Measurements from ENCODE around the gene HOXA11.

HOXA11 gene

DNA sequence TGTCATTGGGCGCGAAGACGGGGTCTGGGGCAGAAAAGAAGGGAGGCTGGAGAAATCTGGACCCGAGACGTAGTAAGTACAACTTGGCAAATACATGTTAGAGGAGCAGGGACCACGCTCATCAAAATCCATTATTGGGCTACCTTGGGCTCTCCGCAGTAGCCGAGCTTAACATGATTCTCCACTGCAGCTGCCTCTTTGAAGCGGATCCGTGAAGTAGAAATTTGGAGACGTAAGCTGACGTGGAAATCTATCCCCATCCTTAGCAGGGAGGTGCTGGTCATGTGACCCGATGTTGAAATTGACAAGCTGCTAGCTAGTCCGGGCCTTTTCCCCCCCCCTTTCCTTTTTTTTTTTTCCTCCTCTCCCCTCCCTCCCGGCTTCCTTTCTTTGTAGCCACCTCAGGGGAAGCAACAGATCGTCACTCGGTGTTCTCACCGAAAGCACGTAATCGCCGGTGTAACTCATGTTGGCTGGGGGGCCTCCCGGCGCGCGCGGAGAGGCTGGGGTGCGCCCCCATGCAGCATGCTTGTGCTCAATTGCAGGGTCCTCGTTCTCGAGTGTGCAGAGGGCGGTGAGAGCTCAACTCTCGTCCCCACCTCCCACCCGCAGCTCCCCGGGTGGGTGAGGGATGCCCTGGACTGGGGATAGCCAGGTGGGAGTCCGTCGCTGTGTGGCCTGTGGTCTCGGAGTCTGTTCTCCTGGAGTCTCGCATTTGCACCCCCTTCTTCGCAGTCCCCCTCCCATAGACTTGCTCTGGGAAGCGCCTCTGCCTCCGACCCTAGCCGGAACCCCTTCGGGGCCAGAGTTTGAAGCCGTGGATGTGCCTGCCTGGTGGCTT is at the start of gene HOXA11:
TSS of gene HOXA11 (minus strand) at position 220 of the 841 bp plus-strand sequence. CDS start at position 132, 88 bp downstream.
- DNase-seq (ENCODE audit: low read depth), result no peak

DNA sequence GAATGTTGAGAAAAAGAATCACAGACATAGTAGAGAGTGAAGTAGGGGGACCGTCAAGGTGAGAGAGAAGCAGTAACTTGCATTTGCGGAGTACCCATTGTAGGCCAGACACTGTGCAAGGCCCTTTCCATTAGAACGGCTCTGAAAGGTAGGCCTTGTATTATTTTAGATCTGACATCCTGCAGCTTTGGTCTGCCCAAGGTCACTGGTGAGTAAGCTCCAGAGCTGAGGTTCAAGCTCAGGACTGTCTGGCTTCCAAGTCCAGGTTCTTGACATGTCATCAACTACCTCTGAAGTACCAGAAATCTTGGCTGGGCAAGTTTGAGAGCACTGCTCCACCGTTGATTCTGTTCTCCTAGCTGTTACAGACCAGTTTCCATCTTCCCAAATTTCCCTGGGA is 44.4 kb upstream of the HOXA11 start:
- DNase-seq (ENCODE audit: low read depth), result no peak

DNA sequence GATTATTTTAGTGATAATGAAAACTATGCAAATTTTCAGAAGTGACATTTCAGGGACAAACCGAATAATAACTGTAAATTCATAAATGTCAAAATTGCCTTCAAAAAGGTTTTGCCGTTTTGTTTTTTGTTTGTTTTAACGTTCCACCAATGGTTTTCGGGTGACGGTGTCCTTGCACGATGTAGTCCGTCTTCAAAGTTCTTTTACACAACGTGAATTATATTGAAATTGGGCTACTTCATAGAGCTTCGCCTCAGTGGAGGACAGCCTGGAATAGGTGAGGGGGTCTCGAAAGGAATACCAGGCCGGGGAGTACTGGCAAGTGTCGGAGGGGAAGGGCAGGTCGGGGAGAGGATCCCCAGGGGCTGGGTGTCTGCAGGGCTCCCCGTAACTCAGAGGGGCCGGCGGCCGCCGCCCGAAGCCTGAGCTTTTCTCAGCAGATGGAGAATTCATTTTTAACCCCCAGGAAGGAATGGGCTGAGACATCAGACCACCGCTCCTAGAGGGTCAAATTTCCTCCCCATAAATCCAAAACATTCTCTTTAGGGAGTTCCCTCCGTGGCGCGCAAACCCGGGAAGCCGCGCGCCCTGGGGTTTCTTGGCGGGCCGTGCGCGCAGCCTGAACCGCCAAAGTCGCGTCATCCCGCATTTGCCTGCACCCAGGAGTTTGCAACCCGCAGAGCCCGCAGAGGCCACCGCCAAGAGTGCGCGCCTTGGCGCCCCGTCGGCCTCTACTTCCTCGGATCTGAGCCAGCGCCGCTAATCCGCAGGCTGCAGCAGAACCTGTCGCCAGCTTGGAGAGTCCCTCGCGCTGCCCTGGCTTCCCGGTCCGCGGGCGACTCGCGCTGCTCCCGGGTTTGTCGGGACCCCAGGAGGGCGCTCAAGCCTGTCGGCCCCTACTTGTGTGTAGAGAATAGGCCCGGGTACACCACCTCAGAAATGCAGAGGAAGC is 40.2 kb upstream of the HOXA11 start:
- no peak for DNase-seq (ENCODE audit: low read depth)

DNA sequence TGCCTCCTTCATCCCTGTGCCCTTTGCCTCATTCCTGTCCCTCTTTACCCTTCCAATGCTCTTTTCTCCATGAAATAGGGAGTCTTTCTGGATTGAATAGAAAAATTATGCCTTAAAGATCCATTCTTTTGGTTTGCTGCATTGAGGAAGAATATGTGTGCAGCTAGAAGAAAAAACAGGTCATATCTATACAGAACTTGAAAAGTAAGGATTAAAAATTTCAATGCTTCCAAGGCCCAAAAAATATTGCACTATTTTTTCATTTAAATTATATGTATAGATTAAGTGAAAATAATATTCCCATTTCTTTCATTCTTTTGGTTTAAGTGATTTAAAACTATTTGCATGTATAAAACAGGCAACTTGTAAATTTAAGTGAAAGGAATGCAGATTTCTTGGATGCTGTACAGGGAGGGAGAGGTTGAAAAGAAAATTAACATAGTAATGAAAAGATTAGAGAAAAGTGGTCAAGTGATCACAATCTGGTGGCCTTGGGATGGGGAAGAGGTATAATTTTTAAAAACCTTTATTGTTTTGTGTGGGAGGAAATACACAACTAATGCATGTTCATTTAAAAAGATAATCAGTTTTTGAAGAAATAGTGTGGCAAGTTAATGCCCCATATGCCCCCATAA is 39.0 kb upstream of the HOXA11 start:
- no peak for DNase-seq (ENCODE audit: low read depth)

DNA sequence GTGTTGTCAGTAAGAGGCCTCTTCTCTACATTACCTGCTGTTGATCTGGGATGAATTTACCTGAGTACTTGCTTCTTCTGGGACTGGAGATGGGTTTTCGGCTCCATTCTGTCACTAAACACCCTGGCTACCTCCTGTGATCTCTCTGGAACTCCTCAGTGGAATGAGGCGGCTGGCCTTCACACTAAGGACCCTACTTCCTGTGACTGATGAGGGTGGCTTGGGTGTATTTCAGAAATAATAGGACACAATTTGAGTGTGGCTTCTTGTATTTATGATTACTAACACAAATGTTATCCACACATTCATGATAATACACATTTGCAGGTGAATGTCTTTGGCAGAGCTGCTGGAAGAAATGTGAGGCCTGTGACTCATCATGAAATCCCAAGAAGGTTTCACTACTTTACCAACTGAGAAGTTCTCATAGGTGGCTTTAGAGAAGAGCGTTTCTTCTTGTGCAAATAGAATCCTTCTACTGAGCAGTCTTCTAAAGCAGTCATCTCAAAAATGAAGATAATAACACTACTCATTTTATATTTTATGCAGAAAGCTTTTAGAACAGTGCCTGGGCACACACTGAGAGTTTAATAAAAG is 36.3 kb upstream of the HOXA11 start:
- DNase-seq (ENCODE audit: low read depth), result no peak

DNA sequence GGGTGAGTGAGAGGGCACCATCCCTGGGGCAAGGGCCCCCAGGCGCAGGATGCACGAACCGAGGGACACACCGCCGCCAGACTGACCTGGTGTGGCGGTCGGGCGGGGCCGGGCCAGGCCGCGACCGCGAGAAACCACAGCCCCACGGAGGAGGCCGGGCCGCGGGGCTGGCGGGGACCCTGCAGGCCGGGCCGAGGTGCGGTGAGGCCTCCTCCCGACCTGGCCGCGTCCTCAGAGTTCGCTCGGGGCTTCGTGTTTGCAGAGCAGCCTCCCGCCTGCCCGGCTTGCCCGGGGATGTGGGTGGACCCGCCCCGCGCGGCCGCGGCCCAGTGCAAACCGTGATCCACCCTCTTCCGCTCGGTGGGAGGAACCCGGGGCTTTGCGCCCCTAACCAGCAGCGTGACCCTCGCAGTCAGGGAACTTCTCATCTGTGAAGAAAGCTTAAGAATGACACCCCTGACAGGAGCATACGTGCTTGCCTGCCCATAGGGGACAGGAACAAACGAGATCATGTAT is 35.5 kb upstream of the HOXA11 start:
- DNase-seq (ENCODE audit: low read depth), result no peak

DNA sequence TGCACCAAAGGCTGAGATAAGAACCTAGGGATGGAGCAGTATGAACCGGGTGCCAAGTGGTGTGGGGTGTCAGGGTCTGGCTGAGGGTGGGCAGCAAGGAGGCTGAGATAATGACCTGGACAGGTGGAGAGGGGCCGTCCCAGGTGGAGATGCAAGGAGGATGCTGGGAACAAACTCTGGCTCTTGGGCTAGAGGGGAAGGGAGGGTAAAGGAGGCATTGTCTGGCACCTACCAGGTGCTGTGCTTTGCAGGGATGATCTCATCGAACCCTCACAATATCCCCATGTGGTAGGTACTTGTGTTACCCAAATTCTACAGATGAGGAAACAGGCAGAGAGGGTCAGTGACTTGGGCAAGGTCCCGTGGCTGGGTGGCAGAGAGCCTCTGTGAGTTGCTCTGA is 34.8 kb upstream of the HOXA11 start:
- no peak for DNase-seq (ENCODE audit: low read depth)

DNA sequence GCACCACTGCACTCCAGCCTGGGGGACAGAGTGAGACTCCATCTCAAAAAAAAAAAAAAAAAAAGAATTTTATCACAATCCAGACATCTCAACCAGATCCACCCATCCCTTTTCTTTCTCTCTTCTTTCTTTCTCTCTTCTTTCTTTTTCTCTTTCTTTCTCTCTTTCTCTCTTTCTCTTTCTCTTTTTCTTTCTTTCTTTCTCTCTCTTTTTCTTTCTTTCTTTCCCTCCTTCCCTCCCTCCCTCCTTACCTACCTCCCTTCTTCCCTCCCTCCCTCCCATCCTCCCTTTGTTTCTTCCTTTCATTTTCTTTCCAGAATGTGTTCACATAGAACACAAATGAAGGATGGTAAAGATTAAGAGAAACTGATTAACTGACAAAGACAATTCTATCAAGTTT is 32.9 kb upstream of the HOXA11 start:
- no peak for DNase-seq (ENCODE audit: low read depth)

DNA sequence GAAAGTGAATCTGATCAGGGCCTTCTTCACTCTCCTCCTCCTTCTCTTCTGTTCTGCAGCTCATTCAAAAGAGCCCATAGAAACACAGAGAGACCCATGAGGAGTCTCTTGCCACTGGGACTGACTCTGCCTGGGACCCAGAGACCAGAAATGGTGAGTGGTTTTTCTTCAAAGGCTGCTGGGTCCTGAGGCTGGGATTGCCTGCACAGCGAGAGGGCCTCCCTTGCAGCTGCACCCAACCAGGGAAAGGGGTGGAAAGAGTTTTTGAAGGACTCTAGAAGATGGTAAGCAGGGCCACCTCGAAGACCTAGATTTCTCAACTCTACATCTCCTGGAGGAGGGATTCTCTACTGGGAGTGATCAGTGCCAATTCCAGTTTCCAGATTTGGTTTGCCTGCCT is 30.3 kb upstream of the HOXA11 start:
- DNase-seq (ENCODE audit: low read depth), result no peak

DNA sequence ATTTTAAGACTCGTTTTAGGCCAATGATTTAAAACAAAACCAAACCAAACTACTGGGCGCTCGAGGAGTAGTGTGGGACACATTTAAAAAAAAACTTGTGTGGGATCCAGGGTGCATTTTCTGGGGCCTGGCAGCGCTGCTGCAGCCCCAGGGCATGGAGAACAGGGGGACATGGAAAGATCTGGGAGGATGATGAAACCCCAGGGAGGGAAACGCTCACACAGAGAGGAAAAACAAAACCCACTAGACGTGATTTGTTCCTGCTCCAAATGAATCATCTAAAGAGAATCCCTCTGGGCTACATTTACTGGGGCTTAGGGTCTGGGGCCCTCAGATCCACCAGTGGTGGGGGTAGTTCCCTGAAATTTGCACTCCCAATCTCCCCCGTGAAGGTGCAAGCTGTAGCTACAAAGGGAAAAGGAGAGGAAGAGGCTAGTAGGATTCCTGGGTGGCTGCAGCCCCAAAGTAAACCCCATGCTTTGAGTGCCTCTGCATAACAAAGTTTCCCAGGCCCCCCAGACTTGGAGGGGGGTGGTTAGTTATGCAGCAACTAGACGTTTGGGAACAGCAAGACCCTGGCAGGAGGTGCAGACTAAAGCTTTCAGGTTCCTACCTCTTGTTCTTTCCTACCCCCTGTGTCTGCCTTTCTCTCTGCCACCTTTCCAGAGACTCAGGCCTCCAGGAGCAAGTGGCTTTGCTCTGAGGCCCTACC is 29.4 kb upstream of the HOXA11 start:
- no peak for DNase-seq (ENCODE audit: low read depth)

DNA sequence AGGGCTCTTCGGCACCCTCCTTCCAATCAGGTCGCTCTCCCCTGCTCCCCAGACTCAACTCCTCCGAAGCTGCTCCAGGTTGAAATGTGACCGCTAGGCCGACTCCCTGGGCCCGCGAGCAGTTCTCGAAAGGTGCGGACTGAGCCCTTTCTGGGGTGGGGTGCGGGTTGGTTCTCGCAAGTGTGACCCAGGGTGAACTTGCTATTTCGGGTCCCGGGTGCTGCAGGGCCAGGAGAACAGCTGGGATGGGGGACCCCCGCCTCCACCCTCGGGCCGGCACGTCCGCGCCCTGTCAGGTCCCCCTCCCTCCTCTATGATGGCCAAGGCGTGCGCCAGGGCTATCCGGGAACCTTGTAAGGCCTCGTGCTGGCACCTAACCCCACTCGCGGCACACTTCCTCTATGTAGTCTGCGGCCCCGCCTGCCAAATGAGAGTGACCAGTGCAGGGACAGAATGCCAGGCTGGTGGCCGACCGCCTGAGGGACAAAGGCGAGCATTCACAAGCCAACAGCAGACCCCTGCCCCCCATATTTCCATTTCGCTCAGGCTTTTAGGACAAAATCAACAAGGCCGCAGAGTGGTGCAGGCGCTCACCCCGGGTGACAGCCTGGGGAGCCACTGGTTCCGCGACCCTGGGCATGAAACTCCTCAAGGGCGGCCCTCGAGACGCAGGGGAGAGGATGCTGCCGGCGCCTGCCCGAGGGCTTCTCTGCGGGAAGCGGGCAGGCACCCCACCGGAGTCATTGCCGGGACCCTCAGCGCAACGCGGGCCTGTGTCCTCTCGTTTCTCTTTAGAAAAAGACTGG is 28.6 kb upstream of the HOXA11 start:
- no peak for DNase-seq (ENCODE audit: low read depth)

DNA sequence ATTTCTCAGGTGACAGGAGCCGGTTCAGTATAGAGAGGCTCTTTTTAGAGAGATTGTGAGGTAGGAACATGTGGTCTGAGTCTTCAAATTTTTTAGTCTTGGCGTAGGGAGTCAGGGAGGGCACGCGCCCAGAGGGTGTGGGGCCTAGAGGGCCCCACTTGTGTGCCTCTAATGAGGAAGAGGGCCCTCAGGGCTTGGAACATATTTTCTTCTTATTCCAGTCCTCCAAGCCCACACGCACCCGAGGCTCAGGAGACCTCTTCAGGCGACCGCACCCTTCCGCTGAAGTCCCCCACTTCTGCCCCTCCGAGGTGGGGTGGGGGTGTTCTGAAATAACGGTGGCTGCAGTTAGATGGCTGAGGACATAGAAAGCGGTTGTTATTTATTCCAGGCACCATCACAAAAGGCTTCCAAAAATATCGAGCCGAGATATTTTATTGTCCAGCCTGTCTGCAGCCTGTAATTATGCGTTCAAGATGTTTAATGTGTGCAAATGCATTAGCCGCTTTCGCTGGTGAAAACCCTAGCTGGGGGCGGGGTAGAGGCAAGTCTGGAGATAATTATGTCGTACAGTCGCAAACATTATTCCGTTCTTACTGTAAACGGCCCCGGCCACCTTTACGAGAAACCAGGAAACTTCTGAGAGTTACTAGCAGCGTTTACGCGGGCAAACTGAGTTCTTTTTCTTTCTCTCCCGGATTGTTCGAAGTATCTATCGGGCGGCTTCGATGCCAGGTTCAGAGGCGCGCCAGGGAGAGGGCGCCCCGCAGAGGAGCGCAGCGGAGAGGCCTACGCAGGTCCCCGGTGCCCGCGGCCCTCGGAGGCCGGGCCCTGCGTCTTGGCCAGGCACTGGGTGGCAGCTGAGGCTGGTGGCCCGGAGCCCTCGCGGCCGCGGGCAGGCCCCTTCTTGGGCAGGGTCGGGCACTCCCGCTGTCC is 27.7 kb upstream of the HOXA11 start:
- no peak for DNase-seq (ENCODE audit: low read depth)

DNA sequence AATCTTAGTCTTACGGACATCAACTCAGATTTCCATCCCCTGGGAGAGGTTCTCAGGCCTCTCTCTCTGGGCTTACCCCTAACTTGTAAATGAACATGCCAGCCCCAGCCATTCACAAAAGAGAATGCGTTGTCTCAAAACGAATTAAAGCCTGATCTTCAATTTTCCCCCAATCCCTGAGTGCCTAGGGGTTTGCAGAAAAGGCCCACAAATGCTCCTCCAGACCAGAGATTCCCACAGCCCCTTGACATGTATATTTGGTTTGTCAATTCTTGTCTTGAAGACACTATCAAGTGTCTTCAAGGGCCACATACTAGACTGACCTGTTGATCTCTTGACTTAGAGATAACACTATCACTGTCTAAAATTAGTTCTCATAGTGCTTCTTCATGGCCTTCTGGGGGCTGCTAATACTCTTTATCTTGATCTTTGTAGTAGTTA is 26.8 kb upstream of the HOXA11 start:
- DNase-seq (ENCODE audit: low read depth), result no peak

DNA sequence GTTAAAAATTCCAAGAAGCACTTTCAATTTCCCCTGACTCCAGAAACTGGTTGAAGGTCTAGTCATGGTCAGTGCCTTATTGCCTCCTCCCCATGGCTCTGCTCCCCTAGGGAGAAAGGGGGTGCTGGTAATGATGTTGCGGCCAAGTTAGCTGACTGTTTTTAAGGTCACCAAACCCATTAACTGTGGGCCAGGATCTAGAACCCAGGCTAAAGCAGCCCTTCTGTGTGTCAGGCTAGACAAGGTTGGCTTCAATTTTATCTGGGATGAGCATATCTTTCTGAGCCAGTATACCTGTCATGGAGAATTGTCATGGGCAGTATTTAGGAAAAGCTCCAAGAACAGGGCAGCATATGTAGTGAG is 26.0 kb upstream of the HOXA11 start:
- no peak for DNase-seq (ENCODE audit: low read depth)

DNA sequence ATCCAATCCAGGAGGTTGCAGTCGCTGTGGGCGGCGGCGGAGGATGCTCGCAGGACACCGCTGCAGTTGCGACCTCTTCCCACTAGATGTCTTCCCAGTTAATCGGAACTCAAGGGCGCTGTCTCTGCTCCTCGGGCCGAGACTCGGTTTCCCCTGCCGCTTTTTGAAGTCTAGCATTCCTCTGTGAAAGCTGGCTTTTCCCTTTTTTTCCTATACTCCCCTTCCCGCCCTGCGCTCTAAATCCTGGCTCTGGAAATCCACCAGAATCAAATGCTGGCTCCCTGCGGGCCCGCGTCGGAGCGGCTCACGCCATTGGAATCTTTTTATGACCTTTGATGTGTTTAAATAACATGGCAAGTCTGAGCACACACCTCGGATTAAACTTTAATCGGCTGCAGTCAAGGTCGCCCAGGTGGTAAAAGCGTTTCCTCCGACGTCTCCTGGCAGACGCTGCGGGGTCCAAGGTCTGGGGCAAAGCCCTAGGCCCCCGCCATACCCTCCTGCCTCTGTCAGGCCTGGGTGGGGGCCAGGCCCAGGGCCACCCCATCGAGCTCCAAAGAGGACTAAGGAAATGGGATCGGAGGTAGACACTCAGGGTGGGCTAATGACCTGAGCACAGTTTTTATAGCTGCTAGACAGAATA is 25.5 kb upstream of the HOXA11 start:
- DNase-seq (ENCODE audit: low read depth), result peak; percentile 43

DNA sequence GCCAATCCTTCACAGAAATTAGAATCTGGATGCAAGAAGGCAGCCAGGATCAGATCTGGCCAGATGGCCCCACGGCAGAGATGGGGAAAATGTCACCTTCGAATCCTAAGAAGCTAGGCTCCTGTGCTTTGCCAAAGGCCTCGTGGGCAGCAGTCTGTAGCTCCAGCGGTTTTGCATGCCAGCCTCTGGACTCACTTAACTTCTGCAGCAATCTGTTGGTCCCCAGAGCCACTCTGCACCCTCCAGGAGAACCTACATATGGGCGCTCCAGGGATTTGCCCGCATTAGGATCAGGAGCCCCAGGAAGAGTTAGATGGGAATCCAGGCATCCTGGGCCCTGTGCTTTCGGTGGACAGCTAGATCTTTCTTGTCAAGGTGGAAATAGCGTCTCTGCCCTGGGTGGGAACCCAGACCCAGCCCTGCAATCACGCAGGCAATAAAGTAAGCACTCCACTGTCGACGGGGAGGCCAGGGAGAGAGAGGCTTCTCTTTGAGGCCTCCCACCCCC is 25.0 kb upstream of the HOXA11 start:
- no peak for DNase-seq (ENCODE audit: low read depth)

DNA sequence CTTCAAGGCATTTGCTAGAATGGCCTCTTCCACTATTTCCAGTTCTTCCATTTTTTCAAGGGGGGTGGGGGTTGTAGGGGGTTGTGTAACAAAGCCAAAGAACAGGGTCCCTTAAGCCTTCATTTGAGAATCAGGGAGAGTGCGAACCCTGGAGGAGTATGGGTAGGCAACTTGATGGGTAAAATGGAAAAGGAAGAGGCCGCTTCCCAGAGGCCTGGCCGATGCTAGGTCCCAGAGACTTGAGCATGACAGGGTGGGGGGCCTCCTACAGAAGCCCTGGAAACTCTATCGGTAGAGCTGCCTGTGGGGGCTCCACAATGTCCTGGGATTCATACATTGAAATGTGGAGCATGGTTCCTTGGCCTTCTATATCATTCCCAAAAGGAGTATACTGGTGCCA is 24.0 kb upstream of the HOXA11 start:
- DNase-seq (ENCODE audit: low read depth), result no peak

DNA sequence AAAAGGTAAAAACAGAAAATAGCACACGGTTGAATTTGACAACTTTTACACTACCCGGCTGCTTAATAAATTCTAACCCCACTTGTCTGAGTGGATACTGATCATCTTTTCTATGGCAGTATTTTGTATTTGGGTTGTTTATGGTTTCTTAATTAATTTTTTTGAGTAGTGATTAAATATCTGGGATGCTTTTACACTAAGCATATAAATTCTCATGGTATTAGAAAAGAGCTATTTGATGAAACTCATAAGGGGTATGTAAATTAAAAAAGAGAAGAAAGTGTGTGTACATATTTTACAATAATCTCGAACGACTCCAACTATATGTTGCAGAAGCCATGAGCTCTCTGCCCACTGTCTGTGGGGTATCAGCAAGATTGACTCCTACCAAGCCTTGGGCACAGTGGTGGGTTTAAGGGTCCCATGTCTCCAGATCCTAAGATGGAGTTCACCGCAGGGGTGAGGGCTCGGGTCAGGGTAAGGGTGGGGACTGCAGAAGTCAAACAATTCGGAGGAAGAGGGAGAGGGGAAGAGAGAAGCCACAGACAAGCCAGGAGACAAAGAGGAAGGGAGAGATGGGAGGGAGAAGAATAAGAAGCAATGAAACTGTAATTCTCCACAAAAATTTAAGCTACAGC is 22.4 kb upstream of the HOXA11 start:
- no peak for DNase-seq (ENCODE audit: low read depth)
